IMR-90 (cell line): Measurements from ENCODE around the gene PLXDC2. TPM values are rescaled to one million over a fixed set of nuclear protein-coding genes. Genes with fewer than 3 reads are reported as not detected.

Source experiments
- ATAC-seq: fragments of 200-7000 bp; cut with Tn5 transposase; 2 replicates; pipeline ENCODE4 v1.9.1; 2020; ENCODE audit warnings: low read depth, mild to moderate bottlenecking, moderate library complexity
- BruUV-seq: library from RNA; stranded (reverse); fragments of 400-500 nt; replicated peaks from 2 replicates; lab custom pipeline; 2021; lab: Mats Ljungman, UMichigan
- CTCF ChIA-PET: fragments of 300-600 bp; formaldehyde crosslinking; extraction: SDS; loops from one replicate; lab custom pipeline; 2021; ENCODE audit warnings: antibody characterized with exemption; lab: Yijun Ruan, JAX
- POLR2A ChIA-PET: fragments of 300-600 bp; sonication (Branson Sonifier 250); formaldehyde crosslinking; loops from one replicate; lab custom pipeline; 2022; ENCODE audit warnings: antibody characterized with exemption; ENCODE audit not compliant: unreplicated experiment; lab: Charles Lee
- DNase-seq: peaks from one replicate; pipeline ENCODE4 v3.0.0; 2013
- H2AFZ ChIP-seq: replicated peaks from 2 replicates; pipeline ENCODE3; 2013; ENCODE audit warnings: low read length, mild to moderate bottlenecking; ENCODE audit not compliant: poor library complexity
- H2AK5ac ChIP-seq: 2 replicates; pipeline ENCODE4 v1.6.1; 2013; ENCODE audit warnings: low read depth, low read length, inconsistent platforms
- H2AK9ac ChIP-seq: replicated peaks from 2 replicates; pipeline ENCODE3; 2013; ENCODE audit warnings: mild to moderate bottlenecking, low read depth, low read length, moderate library complexity; ENCODE audit not compliant: poor library complexity
- H2BK120ac ChIP-seq: 2 replicates; pipeline ENCODE4 v1.6.1; 2013; ENCODE audit warnings: low read depth, low read length, inconsistent platforms
- H2BK15ac ChIP-seq: 3 replicates; pipeline ENCODE4 v1.6.1; 2013; ENCODE audit warnings: low read depth, low read length, inconsistent platforms
- H2BK20ac ChIP-seq: 2 replicates; pipeline ENCODE4 v1.6.1; 2013; ENCODE audit warnings: low read depth, mild to moderate bottlenecking, inconsistent platforms, low read length, moderate library complexity
- H2BK5ac ChIP-seq: 2 replicates; pipeline ENCODE4 v1.6.1; 2013; ENCODE audit warnings: mild to moderate bottlenecking, low read depth, low read length, inconsistent platforms; ENCODE audit not compliant: poor library complexity, severe bottlenecking
- H3K14ac ChIP-seq: replicated peaks from 2 replicates; pipeline ENCODE4 v1.6.1; 2013; ENCODE audit warnings: low read depth, low read length, inconsistent platforms
- H3K18ac ChIP-seq: 2 replicates; pipeline ENCODE4 v1.6.1; 2013; ENCODE audit warnings: low read depth, low read length, control low read depth
- H3K23ac ChIP-seq: 2 replicates; pipeline ENCODE4 v1.6.1; 2013; ENCODE audit warnings: low read depth, low read length, inconsistent platforms
- H3K27ac ChIP-seq: 2 replicates; pipeline ENCODE4 v1.5.1; 2013; ENCODE audit warnings: mild to moderate bottlenecking, control low read depth, low read length; ENCODE audit not compliant: insufficient read depth
- H3K27me3 ChIP-seq: 2 replicates; pipeline ENCODE4 v1.6.1; 2013; ENCODE audit warnings: low read length; ENCODE audit not compliant: control insufficient read depth, insufficient read depth
- H3K36me3 ChIP-seq: 2 replicates; pipeline ENCODE4 v1.6.1; 2013; ENCODE audit warnings: low read length, mixed read lengths; ENCODE audit not compliant: control insufficient read depth, insufficient read depth
- H3K4ac ChIP-seq: 2 replicates; pipeline ENCODE4 v1.6.1; 2013; ENCODE audit warnings: low read depth, low read length, inconsistent platforms
- H3K4me1 ChIP-seq: 2 replicates; pipeline ENCODE4 v1.6.1; 2013; ENCODE audit warnings: low read length, mixed read lengths; ENCODE audit not compliant: control insufficient read depth, insufficient read depth
- H3K4me2 ChIP-seq: 2 replicates; pipeline ENCODE4 v1.6.1; 2013; ENCODE audit warnings: low read depth, mild to moderate bottlenecking, control low read depth, low read length, moderate library complexity
- H3K4me3 ChIP-seq: 2 replicates; pipeline ENCODE4 v1.5.1; 2013; ENCODE audit warnings: low read depth, mild to moderate bottlenecking, control low read depth, low read length, moderate library complexity; ENCODE audit not compliant: insufficient read depth
- H3K56ac ChIP-seq: 2 replicates; pipeline ENCODE4 v1.6.1; 2013; ENCODE audit warnings: low read length, inconsistent platforms; ENCODE audit not compliant: insufficient read depth; ENCODE audit errors: extremely low read depth
- H3K79me1 ChIP-seq, 2 experiments: 2 replicates each; pipeline ENCODE4 v1.6.1; 2013; ENCODE audit warnings: low read length in 2 of 2, inconsistent platforms in 1 of 2, low read depth in 1 of 2
- H3K9ac ChIP-seq: 2 replicates; pipeline ENCODE4 v1.6.1; 2013; ENCODE audit warnings: low read depth, low read length, control low read depth
- H3K9me1 ChIP-seq: 2 replicates; pipeline ENCODE4 v1.6.1; 2013; ENCODE audit warnings: low read length, inconsistent platforms; ENCODE audit not compliant: insufficient read depth
- H3K9me3 ChIP-seq: 2 replicates; pipeline ENCODE4 v1.6.1; 2013; ENCODE audit warnings: low read length; ENCODE audit not compliant: control insufficient read depth, insufficient read depth
- H4K20me1 ChIP-seq: 2 replicates; pipeline ENCODE4 v1.6.1; 2013; ENCODE audit warnings: low read length, inconsistent platforms; ENCODE audit not compliant: insufficient read depth
- H4K5ac ChIP-seq: 2 replicates; pipeline ENCODE4 v1.6.1; 2013; ENCODE audit warnings: mild to moderate bottlenecking, low read depth, low read length, control low read depth
- H4K8ac ChIP-seq, 2 experiments: 2 replicates each; pipeline ENCODE4 v1.6.1; 2013; ENCODE audit warnings: low read depth in 2 of 2, low read length in 2 of 2, control low read depth in 1 of 2, inconsistent platforms in 1 of 2
- H4K91ac ChIP-seq: 2 replicates; pipeline ENCODE4 v1.6.1; 2013; ENCODE audit warnings: low read depth, low read length, inconsistent platforms; ENCODE audit not compliant: insufficient read depth
- RFX5 ChIP-seq: IDR thresholded peaks from 2 replicates; pipeline ENCODE4 v1.8.0; 2012; ENCODE audit warnings: low read depth, mild to moderate bottlenecking, low read length, moderate library complexity
- SMC3 ChIP-seq: fragments of 150-350 bp; IDR thresholded peaks from 2 replicates; pipeline ENCODE4 v1.6.1; 2016; ENCODE audit warnings: low read depth, mild to moderate bottlenecking, antibody characterized with exemption, low read length, moderate library complexity
- USF2 ChIP-seq: fragments of 150-350 bp; IDR thresholded peaks from 2 replicates; pipeline ENCODE4 v1.6.1; 2017; ENCODE audit warnings: mild to moderate bottlenecking, antibody characterized with exemption, low read length, low read depth
- WGBS, 2 experiments: methylation state at CpG; one replicate each; pipeline versions ENCODE4 v1.1.5 to v1.1.7; 2013; ENCODE audit warnings: missing lambda C conversion rate in 2 of 2; ENCODE audit not compliant: insufficient read length in 1 of 2; ENCODE audit errors: extremely low coverage in 2 of 2; 5-methylcytosine and 5-hydroxymethylcytosine counted together
- dilution Hi-C: fragments of 300-500 bp; cut with HindIII; formaldehyde crosslinking; loops from one replicate; pipeline ENCODE4 v1.14.3; 2018; ENCODE audit warnings: low sequenced_read_pairs; ENCODE audit not compliant: unreplicated experiment
- in situ Hi-C: fragments of 300-500 bp; cut with MboI; formaldehyde crosslinking; loops from 3 replicates; pipeline ENCODE4 v1.14.3; 2019; ENCODE audit warnings: low sequenced_read_pairs, inconsistent platforms, mixed read lengths
- intact Hi-C: fragments of 100-400 bp; cut with micrococcal nuclease; formaldehyde crosslinking; loops from 2 replicates; pipeline ENCODE4 v1.10.0; 2022
- polyA plus RNA-seq, 3 experiments: library from polyadenylated mRNA; depleted of rRNA; stranded (reverse); fragments of >200 nt; gene quantifications; 2 replicates each; pipeline ENCODE4 v1.2.3, GENCODE V29; 2012; ENCODE audit warnings: low replicate concordance in 1 of 3
- total RNA-seq: library from RNA; depleted of rRNA; stranded (reverse); fragments of >200 nt; gene quantifications from 2 replicates; pipeline ENCODE4 v1.2.3, GENCODE V29; 2012
- TF ChIP-seq, protein P1 (sequence below): fragments of 150-350 bp; IDR thresholded peaks from 2 replicates; pipeline ENCODE4 v1.6.1; 2016; ENCODE audit warnings: low read depth, mild to moderate bottlenecking, low read length, moderate library complexity, borderline replicate concordance

PLXDC2 gene
- total and polyA plus RNA-seq, 2 of the 4 experiments (the other 2 are of a cell fraction): 3.2 to 6.1 TPM

DNA sequence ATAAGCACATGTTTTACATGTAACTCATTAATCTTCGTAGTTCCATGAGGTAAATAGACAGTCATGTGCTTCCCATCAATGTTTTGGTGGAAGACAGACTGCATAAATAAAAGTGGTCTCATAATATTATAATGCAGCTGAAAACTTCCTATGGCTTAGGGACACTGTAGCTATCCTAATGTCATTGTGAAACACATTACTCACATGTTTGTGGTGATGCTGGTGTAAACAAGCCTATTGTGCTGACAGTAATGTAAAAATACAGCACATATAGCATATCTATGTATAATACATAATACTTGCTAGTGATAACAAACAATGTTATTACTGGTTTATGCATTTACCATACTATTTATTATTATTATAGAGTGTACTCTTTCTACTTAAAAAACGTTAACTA is 37.2 kb upstream of the PLXDC2 start:
- Histone ChIP-seq H2BK20ac (no peak overlapping the region), H2AK9ac (no peak overlapping the region), H4K8ac (no peak overlapping the region), H2BK5ac (no peak overlapping the region), H3K4ac (no peak overlapping the region), H3K27me3 (no peaks in the 10 kb centered on the region), H3K4me3 (no peak overlapping the region), H3K14ac (no peak overlapping the region), H3K27ac (no peak overlapping the region), H3K9ac (no peak overlapping the region), H2AFZ (no peak overlapping the region), H3K23ac (no peak overlapping the region), H3K56ac (no peak overlapping the region), H3K79me1 (no peaks in the 10 kb centered on the region), H3K9me1 (no peaks in the 10 kb centered on the region; the same call in 1 of the 2 replicates), H4K91ac (no peak overlapping the region), H2BK15ac (no peak overlapping the region), H3K4me2 (no peak overlapping the region), H3K36me3 (no peaks in the 10 kb centered on the region), H3K4me1 (peaks cover 2% of the 10 kb centered on the region; the same call in 1 of the 2 replicates), H2BK120ac (no peak overlapping the region), H3K9me3 (no peaks in the 10 kb centered on the region), H2AK5ac (no peak overlapping the region), H4K20me1 (no peaks in the 10 kb centered on the region), H4K5ac (no peak overlapping the region), H3K18ac (no peak overlapping the region)
- in situ Hi-C loops: loop anchor here (25.0 kb wide), 1 partner anchor 1092 kb away; no protein-coding TSS in a partner anchor
- ChIA-PET CTCF (interaction anchor here (0.6 kb wide), 1 partner anchor 1032 kb away, joined by 4 read pairs; no protein-coding TSS in a partner anchor), POLR2A (no interaction called here)
- no peak for DNase-seq
- BruUV-seq: no TSS peak
- intact Hi-C loops: no loop called here
- no CpG with 5 or more reads among the region's 2 CpGs for WGBS, 2 experiments
- dilution Hi-C loops: no loop called here
- no peak for ATAC-seq
- TF ChIP-seq USF2: no peak
- no peak for TF ChIP-seq RFX5
- TF ChIP-seq, protein P1, sequence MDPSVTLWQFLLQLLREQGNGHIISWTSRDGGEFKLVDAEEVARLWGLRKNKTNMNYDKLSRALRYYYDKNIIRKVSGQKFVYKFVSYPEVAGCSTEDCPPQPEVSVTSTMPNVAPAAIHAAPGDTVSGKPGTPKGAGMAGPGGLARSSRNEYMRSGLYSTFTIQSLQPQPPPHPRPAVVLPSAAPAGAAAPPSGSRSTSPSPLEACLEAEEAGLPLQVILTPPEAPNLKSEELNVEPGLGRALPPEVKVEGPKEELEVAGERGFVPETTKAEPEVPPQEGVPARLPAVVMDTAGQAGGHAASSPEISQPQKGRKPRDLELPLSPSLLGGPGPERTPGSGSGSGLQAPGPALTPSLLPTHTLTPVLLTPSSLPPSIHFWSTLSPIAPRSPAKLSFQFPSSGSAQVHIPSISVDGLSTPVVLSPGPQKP: no peak
- no peak for TF ChIP-seq SMC3
